Measurements from ENCODE around the gene NUAK1.

Gene NUAK1

GRCh38 chr12:106130474-106131113 lies 8.2 kb downstream of the NUAK1 start:
- DNase-seq (ENCODE audit: low spot score) = no peak

DNA sequence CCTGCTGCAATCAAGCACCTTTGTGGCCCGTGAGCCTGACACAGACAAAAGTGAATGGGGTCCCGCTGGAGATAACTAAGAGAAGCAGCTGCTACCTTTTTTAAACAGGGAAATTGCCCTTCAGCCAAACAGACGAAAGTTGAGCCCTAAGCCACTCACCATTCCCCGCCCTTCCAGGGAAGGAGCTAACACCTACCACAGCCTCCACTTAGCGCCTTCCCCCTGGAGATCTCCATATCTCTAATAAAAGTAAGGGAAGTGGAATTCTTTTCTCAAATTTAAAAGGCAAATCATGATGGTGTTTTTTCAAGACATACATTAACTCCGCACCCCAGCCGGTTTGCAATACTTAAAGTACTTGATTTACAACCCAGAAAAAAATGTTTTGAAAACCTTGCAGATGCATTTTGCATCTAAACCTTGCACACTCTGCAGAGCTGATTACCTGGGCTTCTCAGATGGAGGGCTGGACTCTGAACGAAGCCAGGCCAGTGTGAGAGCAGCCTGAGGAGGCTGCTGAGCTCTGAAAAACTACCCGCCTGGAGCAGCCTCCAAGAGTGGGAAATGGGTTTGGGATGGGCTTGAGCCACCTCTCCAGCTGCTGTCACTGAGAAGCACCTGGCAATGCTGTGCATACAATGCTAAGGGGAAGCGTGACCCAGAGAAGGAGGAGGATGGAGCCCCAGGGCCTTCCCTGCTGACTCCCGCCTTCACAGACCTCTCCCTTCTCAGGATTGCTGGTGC lies 10.0 kb downstream of the NUAK1 start:
- DNase-seq (ENCODE audit: low spot score) = no peak

DNA sequence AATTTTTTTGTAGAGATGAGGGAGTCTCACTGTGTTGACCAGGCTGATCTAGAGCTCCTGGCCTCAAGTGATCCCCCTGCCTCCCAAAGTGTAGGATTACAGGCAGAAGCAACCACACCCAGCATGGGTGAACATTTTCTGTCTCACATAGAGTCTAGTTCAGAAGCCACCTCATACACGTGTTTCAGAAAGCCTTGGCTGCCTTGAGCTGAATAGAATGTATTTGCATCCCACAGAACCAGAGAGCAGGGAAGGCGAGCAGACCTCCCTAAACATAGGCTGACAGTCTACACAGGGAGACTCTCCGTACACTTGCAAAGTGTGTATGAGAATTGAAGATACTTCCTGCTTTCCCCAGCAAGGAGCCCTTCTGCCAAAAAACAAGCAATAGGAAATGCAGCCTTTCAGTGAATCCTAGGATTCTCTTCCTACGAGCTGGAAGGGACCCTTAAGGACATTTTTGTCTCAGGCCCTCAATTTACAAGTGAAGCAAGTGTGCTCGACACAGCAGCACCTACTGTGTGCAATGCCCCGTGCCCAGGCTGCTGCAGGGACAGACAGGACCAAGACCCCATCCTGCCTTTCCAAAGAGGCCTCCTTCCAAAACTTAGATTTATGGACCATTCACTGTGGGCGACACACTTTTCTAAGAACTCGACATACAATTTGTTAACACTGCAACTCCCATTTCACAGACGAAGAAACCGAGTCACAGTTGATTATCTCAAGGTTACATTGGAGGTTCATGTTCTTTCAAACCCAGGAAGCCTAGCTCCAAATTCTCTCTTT lies 11.2 kb downstream of the NUAK1 start:
- DNase-seq (ENCODE audit: low spot score) = no peak

GRCh38 chr12:106126441-106127337 lies 12.1 kb downstream of the NUAK1 start:
- DNase-seq (ENCODE audit: low spot score) = peak; percentile 35

DNA sequence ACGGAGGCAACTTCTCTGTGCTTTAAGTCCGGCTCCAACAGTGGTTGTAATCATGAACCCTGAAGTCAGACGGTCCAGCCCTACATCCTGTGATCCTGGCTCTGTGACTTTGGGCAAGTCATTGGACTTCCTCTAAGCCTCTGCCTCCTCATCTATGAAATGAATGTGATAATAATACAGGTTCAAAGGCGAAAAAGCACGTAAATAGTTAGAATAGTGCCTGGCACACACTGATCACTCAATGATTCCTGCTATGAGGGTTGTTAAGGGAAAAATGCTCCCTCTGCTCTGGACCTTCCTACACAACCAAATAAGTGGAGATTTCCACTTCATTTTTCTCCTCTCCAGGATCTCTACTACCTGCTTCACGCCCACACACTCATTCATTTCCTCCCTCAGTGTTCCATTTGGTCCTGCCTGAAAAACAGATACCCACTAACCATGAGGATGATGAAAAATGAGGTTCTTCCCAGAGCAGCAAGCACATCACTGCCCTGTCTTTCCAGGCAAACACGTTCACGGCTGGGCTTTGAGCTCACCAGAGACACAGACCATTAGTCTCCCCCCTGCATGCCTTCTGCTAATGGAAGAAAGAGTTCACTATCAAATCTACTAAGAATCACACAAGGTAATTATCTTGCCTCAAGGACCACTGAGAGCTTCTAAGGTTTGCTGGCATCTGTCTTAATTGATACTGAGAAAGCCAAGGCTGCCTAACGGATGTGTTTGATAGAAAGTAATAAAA lies 13.2 kb downstream of the NUAK1 start:
- DNase-seq (ENCODE audit: low spot score) = no peak

- DNase-seq (ENCODE audit: low spot score) = no peak
These were observed 15.1 kb downstream of the NUAK1 start for GRCh38 chr12:106123551-106124081.

GRCh38 chr12:106123110-106123509 lies 15.6 kb downstream of the NUAK1 start:
- no peak for DNase-seq (ENCODE audit: low spot score)

DNA sequence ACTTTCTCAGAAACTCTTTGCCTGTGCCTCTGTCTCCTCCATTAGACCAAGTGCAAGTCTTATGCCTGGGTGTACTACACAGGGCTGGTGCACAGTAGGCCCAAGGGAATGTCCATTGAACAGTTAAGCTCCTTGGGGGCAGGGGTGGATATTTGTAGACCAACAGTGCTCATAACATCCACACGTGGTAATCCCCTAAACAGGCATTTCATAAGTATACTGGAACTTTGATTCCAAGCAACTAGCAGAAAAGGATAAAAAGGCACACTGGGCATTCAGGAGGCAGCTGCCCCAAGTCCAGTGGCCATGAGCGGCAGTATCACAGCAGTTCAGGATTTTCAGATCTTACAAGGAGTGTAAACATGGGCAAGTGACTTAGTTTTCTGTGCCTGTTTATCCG lies 16.8 kb downstream of the NUAK1 start:
- no peak for DNase-seq (ENCODE audit: low spot score)

DNA sequence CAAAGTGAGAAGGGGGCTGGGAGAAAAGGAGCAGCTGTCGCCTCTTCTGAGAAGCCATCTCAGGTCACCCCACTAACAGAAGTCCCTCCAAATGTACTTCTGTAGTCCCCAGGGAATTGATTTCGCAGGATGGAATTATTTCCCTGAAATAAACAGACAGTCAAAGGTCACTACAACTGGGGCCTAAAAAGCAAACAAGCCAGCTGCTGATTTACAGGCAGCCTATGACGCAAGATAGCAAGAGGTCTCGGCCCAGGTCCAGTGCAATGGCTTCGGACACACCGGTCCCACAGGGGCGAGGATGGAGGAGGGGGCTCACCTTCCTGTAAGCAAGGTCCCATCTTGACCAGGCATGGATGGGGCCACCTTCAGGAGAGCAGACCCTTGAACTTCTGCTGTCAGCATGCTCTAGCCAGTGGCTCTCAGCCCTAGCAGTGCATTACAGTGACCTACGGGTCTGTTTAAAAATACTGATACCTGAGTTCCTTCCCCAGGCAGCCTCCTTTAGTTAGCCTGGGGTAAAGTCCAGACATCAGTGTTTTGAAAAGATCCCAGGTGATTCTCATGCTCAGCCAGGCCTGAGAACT lies 18.1 kb downstream of the NUAK1 start:
- no peak for DNase-seq (ENCODE audit: low spot score)

DNA sequence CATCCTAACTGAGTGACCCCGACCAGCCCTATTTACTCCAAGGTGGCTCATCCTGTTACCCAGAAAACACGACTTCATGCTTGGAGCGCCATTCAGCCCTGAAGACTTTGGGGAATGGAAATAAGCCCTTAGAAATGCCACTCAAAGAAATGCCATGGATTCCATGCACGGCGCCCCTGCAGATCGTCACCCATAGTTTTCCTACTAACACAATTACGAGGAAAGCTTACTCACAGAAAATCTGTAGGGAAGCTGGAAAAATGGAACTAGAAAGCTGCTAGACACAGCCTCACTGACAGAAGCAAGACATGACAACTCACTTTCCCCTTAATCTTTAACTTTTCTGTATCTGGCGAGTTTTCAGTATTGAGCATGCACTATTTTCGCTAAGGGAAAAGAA lies 19.5 kb downstream of the NUAK1 start:
- no peak for DNase-seq (ENCODE audit: low spot score)

DNA sequence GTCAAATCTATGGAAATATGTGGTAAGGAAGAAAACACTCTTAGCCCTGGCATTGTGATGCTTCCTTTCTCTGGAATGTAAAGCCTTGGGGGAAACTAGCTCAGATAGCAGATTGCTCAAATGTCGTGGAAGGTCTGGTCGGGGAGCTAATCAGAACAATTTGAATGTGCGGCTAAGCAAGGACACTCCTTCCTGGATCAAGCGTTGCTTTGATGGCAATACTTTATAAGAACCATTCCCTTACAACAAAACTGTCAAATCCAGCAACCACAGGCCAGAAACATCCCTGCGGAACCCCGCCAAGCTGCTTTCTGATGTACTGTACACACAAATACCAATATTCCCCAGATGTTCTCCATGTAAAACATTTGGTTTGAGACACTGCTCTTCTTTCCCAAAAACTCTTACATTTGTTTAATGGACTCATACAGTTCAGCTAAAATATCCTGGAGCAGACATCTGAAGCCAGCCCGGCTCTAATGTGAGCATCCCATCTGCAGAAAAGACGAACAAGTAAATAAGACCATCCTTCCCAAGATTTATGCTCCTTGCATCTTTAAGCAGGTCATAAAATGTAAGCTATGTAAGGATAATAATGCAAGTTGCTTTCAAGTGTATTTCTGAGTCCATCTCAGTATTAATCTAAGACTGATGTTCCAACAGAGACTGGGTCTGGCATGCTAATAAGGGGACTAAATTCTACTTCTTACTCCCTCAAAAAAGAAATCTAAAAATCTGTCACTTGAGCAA lies 20.2 kb downstream of the NUAK1 start:
- no peak for DNase-seq (ENCODE audit: low spot score)

- DNase-seq (ENCODE audit: low spot score) = no peak
These were observed 23.3 kb downstream of the NUAK1 start for GRCh38 chr12:106115440-106115839.

- no peak for DNase-seq (ENCODE audit: low spot score)
These were observed 24.2 kb downstream of the NUAK1 start for GRCh38 chr12:106114447-106115068.

DNA sequence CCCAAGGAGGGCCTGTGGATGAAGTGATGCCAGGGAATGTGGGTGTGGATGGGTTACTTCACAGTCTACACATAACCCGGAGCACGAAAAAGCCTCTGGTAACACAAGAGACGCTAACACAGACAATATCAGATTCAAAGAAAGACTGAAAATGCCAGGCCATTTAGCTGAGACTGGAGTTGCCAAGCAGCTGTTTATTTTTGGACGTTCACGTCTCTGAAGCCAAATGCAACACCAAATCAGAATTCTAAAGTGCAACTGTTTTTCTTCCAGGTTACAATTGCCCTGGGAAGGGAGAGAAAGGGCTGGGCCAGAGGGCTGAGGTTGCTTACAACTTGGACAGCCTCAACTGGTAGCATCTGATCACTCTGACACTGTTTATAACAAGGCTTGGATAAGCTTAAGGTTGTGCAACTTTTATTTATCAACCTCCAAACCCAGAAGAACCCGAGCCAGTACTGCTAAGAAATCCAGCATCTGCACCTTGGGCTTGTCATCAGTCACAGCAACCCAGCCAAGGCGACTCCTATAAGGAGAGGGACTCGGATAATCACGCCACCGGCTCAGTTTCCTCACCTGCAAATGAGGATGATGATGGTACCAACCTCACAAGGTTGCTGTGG lies 24.8 kb downstream of the NUAK1 start:
- no peak for DNase-seq (ENCODE audit: low spot score)

GRCh38 chr12:106113446-106113823 lies 25.3 kb downstream of the NUAK1 start:
- DNase-seq (ENCODE audit: low spot score) = no peak

- peak; percentile 32 for DNase-seq (ENCODE audit: low spot score)
These were observed 25.7 kb downstream of the NUAK1 start for GRCh38 chr12:106113042-106113441.

DNA sequence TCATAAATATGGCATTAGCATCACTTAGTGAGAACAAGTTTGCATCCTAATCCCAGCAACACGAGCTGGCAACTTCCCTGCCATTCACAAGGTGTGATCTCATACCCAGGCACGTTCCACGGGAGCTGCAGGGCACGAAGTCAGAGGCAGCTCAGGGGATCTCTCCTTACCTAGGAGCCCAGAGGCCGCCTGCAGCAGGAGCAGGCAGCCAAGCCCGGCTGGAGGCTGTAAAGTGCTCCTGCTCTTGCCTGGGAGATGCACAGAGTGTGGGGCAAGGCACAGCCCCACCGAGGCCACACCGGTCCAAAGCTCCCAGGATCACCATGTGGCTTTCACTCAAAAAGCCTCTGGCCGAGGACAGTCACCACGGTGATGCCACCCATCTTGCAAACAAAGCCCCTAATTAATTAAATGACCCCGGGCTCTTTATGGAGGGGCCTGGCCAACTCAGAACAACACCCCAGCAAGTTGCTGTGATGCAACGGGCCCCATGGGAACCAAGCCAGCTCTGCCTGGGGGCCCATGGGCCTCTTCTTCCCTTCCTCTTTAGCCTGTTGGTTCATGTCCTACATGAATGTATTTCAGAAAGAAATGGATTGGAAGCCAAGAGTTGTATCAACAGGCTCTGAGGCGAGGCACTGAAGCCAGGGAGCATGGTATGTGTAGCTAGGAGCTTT lies 26.5 kb downstream of the NUAK1 start:
- DNase-seq (ENCODE audit: low spot score) = no peak

GRCh38 chr12:106110626-106111300 lies 28.0 kb downstream of the NUAK1 start:
- DNase-seq (ENCODE audit: low spot score) = no peak

Measured in hepatic stellate cell (primary cell).